ENCODE measurements around the gene SV2B.
A peak's percentile ranks its signal among the peaks of the same experiment; 100 is the strongest.

The SV2B gene

DNA sequence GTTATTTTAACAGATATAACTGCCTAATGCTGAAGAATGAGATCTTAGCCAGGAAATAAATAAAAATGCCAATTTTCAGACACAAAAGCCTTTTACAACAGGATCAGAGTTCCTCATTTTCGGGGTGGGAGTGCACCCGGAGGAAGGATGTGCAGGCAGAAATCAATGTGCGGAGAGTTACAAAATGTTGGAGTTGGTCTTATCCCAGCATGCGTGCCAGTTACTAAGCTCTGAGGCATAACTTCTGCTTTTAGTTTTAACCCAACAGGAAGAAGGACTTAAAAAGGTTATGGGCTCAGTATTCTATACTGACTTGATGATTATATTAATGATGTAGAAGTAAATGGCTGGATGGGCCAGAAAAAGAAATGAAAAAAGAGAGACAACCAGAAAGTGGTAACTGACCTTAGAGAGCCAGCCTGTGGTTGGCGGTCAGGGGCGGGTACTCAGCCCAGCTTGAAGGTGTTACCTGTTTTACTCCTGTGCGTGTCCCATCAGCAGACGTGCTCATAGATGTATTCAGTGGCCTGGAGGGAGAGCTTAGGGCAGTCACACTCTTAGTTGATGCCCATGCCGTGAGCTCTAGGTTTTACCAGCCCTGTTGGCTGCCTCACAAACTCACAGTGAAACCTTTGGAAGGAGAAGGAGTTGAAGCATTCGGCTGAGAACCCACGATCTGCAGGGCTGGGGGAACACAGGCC, 164.7 kb downstream of the SV2B start:
- no peak for DNase-seq (ENCODE audit: low spot score)
- TF ChIP-seq CTCF (IDR thresholded peaks at IDR 0.05; ENCODE audit: extremely low read depth, missing control alignments): no peak

GRCh38 chr15:91265416-91265940, 165.4 kb downstream of the SV2B start:
- no peak for DNase-seq (ENCODE audit: low spot score)
- TF ChIP-seq CTCF (IDR thresholded peaks at IDR 0.05; ENCODE audit: extremely low read depth, missing control alignments): no peak

GRCh38 chr15:91268510-91268909, 168.5 kb downstream of the SV2B start:
- DNase-seq (ENCODE audit: low spot score): no peak

GRCh38 chr15:91270747-91271146, 170.7 kb downstream of the SV2B start:
- no peak for DNase-seq (ENCODE audit: low spot score)
- no peak for TF ChIP-seq CTCF (IDR thresholded peaks at IDR 0.05; ENCODE audit: extremely low read depth, missing control alignments)

More at GRCh38 chr15:91268510-91268909, 168.5 kb downstream of the SV2B start:
- no peak for TF ChIP-seq CTCF (IDR thresholded peaks at IDR 0.05; ENCODE audit: extremely low read depth, missing control alignments)

GRCh38 chr15:91271565-91272153, 171.6 kb downstream of the SV2B start:
- TF ChIP-seq CTCF (IDR thresholded peaks at IDR 0.05; ENCODE audit: extremely low read depth, missing control alignments): peak; percentile 63
- DNase-seq (ENCODE audit: low spot score): peak; percentile 66

DNA sequence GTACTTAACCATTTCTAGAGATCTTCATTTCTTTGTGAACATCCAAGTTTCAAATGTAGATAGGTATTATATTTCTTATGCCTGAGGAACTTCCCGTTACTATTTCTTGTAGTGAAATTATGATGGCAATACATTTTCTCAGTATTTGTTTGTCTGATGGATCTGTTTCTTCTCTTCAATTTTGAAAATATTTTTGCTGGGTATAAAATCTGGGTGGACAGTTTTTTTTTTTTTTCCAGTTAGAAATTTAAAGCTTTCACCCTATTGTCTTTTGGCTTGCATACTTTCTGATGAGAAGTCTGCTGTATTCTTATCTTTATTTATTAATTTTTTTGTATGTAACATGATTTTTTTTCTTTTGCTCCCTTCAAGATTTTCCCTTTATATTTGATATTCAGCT, 175.8 kb downstream of the SV2B start:
- no peak for DNase-seq (ENCODE audit: low spot score)
- TF ChIP-seq CTCF (IDR thresholded peaks at IDR 0.05; ENCODE audit: extremely low read depth, missing control alignments): no peak

DNA sequence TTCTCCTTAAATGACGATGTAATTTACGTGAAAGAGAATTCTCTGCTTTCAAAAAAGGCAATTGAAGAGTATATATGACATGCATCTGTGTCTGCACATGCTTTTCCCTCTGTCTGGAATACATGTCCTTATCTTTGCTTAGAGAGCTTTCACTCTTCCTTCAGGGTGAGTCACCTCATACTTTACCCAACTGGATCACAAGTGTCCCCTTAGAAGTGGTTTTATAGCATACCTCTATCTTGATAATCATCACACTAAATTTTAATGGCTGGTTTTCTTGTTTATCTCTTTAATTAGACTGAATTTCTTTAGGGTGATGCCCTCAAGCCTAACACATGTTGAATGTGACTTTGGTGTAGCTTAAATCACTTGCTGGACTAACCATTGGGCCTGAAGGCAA, 178.9 kb downstream of the SV2B start:
- TF ChIP-seq CTCF (IDR thresholded peaks at IDR 0.05; ENCODE audit: extremely low read depth, missing control alignments): no peak
- no peak for DNase-seq (ENCODE audit: low spot score)

All from GM20000 (cell line).